IPS-NIHi7 (cell line): ENCODE measurements around the gene P2RX7.

Experiments used
- DNase-seq: peaks from one replicate; pipeline ENCODE4 v3.0.0; 2012; ENCODE audit warnings: mixed read lengths; ENCODE audit errors: extremely low spot score

P2RX7 gene

DNA sequence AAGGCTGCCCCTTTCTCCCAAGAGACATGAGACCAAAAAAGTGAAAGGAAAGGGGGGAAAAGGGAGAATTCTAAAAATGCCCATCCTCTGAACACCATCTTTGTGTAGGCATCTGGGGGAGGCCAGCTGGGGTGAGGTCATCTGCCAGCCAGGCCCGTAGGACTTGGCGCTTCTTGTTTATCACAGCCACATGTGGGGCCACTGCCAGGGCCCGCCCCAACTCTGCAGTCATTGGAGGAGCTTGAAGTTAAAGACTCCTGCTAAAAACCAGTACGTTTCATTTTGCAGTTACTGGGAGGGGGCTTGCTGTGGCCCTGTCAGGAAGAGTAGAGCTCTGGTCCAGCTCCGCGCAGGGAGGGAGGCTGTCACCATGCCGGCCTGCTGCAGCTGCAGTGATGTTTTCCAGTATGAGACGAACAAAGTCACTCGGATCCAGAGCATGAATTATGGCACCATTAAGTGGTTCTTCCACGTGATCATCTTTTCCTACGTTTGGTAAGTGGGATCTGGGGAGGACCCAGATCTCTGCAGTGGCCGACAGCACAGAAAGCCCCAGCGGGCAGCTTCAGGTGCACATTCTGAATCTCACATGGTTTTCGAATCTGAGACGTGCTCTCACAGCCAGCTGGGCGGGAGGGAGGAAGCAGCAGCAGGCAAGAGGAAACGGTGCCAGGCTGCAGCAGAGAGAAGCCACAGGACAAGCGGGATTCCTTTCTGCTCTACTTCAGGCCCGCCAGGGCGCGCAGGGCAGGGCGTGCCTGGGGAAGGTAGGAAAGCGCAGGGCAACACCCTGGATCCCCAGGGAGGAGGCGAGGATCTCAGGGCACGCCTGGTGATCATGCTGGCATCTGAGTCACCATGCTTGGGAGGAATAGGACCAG, at the start of gene P2RX7:
P2RX7 (plus strand) TSS at position 276 of the 881 bp plus-strand sequence; CDS start at position 371, 95 bp downstream.
- peak; percentile 75 for DNase-seq

GRCh38 chr12:121084229-121084628, 48.4 kb upstream of the P2RX7 start:
- DNase-seq = no peak

DNA sequence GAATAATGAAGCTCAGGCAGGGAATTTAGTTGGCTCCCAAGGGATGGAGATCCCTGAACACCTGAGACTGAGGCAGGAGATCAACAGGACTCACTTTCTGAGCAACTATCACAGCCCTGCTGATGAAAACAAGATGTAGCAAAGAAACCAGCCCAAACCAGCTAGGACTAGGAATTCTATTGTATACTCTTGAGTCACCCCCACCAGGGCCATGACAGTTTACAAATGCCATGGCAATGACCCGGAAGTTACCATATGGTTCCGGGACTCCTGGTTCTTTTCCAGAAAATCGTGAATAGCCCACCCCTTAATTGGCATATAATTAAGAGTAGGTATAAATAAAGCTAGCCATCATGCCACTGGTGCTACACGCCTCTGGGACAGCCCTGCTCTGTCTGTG, 47.6 kb upstream of the P2RX7 start:
- no peak for DNase-seq

- DNase-seq = no peak
These were observed 46.9 kb upstream of the P2RX7 start for GRCh38 chr12:121085506-121086353.

- DNase-seq = no peak
These were observed 45.8 kb upstream of the P2RX7 start for GRCh38 chr12:121086781-121087295.

DNA sequence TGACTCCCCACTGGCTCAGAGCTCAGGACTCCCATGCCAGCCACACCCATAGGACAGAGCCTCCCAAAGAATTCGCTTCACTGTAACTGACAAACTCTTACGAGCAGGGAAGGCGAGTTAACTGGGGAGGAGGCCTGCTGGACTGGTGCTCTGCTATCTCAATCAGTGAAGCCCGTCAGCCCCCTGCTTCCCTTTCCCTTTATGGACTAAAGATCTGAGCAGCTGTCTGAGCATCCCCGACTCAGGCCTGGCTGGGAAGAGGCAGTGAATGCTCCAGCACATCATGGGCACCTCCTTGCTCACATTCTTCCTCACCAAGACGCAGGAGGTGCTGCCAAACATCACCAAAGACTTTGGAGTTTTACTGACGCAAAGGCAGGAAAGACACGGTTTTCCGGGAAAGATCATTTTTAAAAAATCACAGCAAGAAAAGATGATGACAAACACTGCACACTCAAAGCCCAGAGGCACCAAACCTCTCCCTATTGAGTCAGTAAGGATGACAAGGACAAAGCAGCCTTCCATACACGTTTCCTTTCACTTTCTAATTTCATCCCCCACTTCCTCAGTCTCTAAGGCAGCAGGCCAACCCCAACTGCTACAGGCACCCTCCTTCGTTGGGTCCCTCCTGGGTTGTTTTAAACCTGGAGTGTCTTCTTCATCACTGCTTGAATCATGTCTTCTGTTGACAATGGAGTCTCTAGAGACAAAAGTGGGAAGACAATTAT, 45.0 kb upstream of the P2RX7 start:
- no peak for DNase-seq

GRCh38 chr12:121088195-121088585, 44.5 kb upstream of the P2RX7 start:
- DNase-seq = no peak

- peak; percentile 57 for DNase-seq
These were observed 43.5 kb upstream of the P2RX7 start for GRCh38 chr12:121089031-121089812.

GRCh38 chr12:121089813-121090430, 42.8 kb upstream of the P2RX7 start:
- DNase-seq = no peak

- DNase-seq = no peak
These were observed 41.8 kb upstream of the P2RX7 start for GRCh38 chr12:121090586-121091514.

DNA sequence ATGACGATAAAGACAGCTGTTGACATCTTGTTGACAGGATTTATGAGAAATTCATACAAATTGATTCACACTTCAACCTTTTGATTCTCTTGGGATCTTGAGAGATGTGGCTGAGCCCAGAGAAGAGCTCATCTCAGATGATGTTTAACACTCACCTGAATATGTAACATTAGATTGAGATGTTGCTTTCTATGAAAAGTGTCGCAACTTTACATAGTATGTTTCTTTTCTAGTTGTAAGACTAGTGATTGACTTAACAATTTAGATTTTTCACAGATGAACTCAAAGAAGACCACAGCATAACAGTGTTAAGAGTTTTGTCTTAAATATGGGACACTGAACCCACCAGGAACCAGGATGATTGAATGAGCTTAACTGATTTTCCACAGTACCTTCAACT, 40.6 kb upstream of the P2RX7 start:
- DNase-seq = no peak

- no peak for DNase-seq
These were observed 39.2 kb upstream of the P2RX7 start for GRCh38 chr12:121093487-121093891.

- DNase-seq = peak; percentile 94
These were observed 37.0 kb upstream of the P2RX7 start for GRCh38 chr12:121095544-121096198.

- DNase-seq = no peak
These were observed 36.4 kb upstream of the P2RX7 start for GRCh38 chr12:121096199-121096798.

DNA sequence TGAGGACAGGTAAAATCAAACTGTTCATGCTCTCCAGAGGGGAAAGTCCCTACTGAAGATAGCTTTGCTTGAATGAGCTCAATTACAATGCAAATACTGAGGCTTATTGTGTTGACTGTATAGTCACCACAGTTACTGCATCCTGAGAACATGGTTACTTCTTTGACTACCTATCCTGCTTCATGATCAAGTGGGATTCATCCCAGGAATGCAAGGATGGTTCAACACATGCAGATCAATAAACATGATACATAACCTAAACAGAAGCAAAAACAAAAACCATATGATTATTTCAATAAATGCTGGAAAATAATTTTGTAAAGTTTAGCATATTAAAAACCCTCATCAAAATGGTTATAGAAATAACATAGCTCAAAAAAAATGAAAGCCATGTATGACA, 32.9 kb upstream of the P2RX7 start:
- no peak for DNase-seq

DNA sequence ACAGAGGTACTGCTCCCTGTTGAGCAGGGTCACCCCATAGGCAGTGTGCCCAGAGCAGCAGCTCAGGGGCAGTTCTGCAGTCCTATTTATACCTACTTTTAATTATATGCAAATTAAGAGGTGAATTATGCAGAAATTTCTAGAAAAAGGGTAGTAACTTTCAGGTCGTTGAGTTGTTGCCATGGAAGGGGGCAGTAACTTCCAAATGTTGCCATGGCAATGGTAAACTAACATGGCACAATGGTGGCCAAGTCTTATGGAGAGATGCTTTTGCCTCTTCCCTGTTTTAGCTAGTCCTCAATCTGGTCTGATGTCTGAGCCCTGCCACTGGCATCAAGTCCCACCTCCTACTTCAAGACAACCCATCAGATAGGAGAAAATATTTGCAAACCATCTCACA, 30.4 kb upstream of the P2RX7 start:
- no peak for DNase-seq

DNA sequence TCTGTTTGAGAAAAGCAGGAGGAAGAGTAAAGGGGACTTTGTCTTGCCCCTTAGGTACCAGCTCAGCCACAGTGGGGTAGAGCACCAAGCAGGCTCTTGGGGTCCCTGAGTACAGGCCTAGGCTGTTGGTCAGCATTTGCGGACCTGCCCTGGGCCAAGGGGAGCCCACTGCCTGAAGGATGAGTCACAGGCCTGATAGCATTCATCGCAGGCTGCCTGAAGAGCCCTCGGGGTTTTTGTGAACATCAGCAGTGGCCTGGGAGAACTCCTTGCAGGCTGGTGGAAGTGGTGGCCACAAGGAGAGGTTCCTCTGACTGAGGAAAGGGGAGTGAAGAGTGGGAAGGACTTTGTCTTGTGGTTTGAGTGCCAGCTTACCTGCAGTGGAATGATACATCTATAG, 25.0 kb upstream of the P2RX7 start:
- DNase-seq = peak; percentile 34

DNA sequence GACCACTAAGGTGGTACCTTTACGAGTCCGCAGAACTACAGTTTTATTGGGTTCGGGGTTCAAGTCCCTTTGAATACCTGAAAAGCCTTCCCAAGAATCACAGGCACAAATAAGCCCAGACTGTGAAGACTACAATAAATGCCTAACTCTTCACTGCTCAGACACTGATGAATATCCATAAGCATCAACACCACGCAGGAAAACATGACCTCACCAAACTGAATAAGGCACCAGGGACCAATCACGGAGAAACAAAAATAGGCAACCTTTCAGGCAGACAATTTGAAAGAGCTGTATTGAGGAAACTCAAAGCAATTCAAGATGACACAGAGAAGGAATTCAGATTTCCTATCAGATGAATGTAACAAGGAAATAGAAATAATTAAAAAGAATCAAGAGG, 24.2 kb upstream of the P2RX7 start:
- no peak for DNase-seq
